Body of pancreas (tissue), 4 donors: ENCODE results near the gene CARD16.

Source experiments
- POLR2A ChIP-seq, 3 donors: fragments of 450-650 bp; IDR thresholded peaks; one replicate each; pipeline ENCODE4 v1.6.1; 2016; ENCODE audit warnings: antibody characterized with exemption in 3 of 3, mild to moderate bottlenecking in 2 of 3
- TF ChIP-seq, protein P1 (sequence below), 7 experiments: fragments of 450-650 bp in 4 of 7; fragments of 200-600 bp in 3 of 7; sonication (generic) in 3 of 7; IDR thresholded peaks; one replicate each; pipeline ENCODE4 v1.5.1; 2016 to 2019; ENCODE audit warnings: antibody characterized with exemption in 7 of 7

DNA sequence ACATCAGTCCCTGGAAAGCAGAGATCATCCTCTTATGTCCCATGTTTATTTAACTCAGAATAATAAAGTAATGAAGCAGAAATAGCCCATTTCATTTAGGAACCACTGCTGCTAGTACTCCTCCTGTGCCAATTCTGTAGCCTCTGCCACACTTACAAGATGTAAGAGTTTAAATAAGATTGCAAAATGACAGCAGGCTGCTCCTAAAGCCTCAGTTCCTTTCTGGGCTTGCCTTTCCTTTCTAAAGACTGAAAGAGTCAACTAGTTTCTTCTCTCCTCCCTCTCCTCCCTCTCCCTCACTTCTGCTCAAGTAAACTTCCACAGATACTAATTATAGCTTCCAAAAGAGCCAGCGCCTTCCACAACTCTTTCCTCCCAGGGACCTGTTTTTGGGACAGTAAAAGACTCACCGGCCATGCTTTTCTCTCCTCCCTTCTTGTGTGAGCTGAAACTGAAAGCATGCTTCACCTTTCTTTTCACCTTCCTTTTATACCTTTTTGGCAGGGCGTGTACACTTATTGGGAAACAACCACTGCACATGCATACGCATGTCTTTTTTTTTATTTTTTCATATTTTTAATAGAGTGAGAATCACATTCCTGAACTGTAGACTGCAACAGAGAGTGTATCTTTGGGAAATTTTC is 26.1 kb upstream of the CARD16 start:
- TF ChIP-seq, protein P1, sequence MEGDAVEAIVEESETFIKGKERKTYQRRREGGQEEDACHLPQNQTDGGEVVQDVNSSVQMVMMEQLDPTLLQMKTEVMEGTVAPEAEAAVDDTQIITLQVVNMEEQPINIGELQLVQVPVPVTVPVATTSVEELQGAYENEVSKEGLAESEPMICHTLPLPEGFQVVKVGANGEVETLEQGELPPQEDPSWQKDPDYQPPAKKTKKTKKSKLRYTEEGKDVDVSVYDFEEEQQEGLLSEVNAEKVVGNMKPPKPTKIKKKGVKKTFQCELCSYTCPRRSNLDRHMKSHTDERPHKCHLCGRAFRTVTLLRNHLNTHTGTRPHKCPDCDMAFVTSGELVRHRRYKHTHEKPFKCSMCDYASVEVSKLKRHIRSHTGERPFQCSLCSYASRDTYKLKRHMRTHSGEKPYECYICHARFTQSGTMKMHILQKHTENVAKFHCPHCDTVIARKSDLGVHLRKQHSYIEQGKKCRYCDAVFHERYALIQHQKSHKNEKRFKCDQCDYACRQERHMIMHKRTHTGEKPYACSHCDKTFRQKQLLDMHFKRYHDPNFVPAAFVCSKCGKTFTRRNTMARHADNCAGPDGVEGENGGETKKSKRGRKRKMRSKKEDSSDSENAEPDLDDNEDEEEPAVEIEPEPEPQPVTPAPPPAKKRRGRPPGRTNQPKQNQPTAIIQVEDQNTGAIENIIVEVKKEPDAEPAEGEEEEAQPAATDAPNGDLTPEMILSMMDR (IDR thresholded peaks at IDR 0.05): no peak
- TF ChIP-seq POLR2A (IDR thresholded peaks at IDR 0.05): no peak
